Calu3 (cell line): ENCODE data around the gene TTC19. TPM values are rescaled to one million over a fixed set of nuclear protein-coding genes. Genes with fewer than 3 reads are reported as not detected.
"Not testable (repeated sequence)": the region's sequence is repeated elsewhere in the genome, so short reads cannot be mapped to it uniquely, and the experiment has no call there.

Source experiments
- BruUV-seq: library from RNA; stranded (reverse); fragments of 400-500 nt; replicated peaks from 2 replicates; lab custom pipeline; 2021; lab: Mats Ljungman, UMichigan
- CTCF ChIA-PET: fragments of 300-600 bp; sonication (Branson Sonifier 250); formaldehyde crosslinking; loops from one replicate; lab custom pipeline; 2022; ENCODE audit warnings: antibody characterized with exemption; lab: Charles Lee
- DNase-seq: peaks from one replicate; pipeline ENCODE4 v3.0.0; 2022
- H3K27ac Mint-ChIP-seq: one replicate; pipeline ENCODE4 v1.8.0; 2022; ENCODE audit warnings: mixed read lengths; ENCODE audit not compliant: unreplicated experiment
- H3K27me3 Mint-ChIP-seq: one replicate; pipeline ENCODE4 v1.8.0; 2022; ENCODE audit warnings: mixed read lengths; ENCODE audit not compliant: unreplicated experiment
- H3K36me3 Mint-ChIP-seq: one replicate; pipeline ENCODE4 v1.8.0; 2022; ENCODE audit warnings: mild to moderate bottlenecking, moderate library complexity, mixed read lengths; ENCODE audit not compliant: insufficient read depth, unreplicated experiment
- H3K4me1 Mint-ChIP-seq: one replicate; pipeline ENCODE4 v1.8.0; 2022; ENCODE audit warnings: mild to moderate bottlenecking, low read depth, mixed read lengths; ENCODE audit not compliant: unreplicated experiment
- H3K4me3 Mint-ChIP-seq: one replicate; pipeline ENCODE4 v1.8.0; 2022; ENCODE audit warnings: mild to moderate bottlenecking, low read depth, moderate library complexity, mixed read lengths; ENCODE audit not compliant: unreplicated experiment
- H3K9me3 Mint-ChIP-seq: one replicate; pipeline ENCODE4 v1.8.0; 2022; ENCODE audit warnings: low read depth, mixed read lengths; ENCODE audit not compliant: unreplicated experiment
- intact Hi-C: fragments of 100-400 bp; cut with micrococcal nuclease; formaldehyde crosslinking; loops from one replicate; pipeline ENCODE4 v1.10.0; 2022; ENCODE audit not compliant: unreplicated experiment
- total RNA-seq: library from RNA; stranded (reverse); gene quantifications from 2 replicates; pipeline ENCODE4 v1.2.3, GENCODE V29; 2022
- TF ChIP-seq, protein P1 (sequence below): fragments of 200-600 bp; IDR thresholded peaks from one replicate; pipeline ENCODE4 v1.8.0; 2022; ENCODE audit warnings: antibody characterized with exemption; ENCODE audit not compliant: unreplicated experiment

Gene TTC19
- total RNA-seq, 1 experiment from 2014 or later = 30.3 TPM

DNA sequence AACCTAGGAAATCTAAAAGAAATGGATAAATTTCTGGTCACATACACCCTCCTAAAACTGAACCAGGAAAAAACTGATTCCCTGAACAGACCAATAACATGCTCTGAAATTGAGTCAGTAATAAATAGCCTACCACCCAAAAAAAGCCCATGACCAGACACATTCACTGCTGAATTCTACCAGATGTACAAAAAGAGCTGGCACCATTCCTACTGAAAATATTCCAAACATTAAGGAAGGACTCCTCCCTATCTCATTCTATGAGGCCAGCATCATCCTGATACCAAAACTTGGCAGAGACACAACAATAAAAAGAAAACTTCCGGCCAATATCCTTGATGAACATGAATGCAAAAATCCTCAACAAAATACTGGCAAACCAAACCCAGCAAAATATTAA, 52.9 kb downstream of the TTC19 start:
- CTCF ChIA-PET = no interaction called here
- Mint-ChIP-seq H3K36me3 (peaks cover 43% of the 10 kb centered on the region), H3K27me3 (no peaks in the 10 kb centered on the region), H3K9me3 (no peaks in the 10 kb centered on the region), H3K4me1 (peaks cover 10% of the 10 kb centered on the region), H3K4me3 (no peak overlapping the region), H3K27ac (no peak overlapping the region)
- DNase-seq = no peak
- BruUV-seq = no TSS peak
- TF ChIP-seq, protein P1, sequence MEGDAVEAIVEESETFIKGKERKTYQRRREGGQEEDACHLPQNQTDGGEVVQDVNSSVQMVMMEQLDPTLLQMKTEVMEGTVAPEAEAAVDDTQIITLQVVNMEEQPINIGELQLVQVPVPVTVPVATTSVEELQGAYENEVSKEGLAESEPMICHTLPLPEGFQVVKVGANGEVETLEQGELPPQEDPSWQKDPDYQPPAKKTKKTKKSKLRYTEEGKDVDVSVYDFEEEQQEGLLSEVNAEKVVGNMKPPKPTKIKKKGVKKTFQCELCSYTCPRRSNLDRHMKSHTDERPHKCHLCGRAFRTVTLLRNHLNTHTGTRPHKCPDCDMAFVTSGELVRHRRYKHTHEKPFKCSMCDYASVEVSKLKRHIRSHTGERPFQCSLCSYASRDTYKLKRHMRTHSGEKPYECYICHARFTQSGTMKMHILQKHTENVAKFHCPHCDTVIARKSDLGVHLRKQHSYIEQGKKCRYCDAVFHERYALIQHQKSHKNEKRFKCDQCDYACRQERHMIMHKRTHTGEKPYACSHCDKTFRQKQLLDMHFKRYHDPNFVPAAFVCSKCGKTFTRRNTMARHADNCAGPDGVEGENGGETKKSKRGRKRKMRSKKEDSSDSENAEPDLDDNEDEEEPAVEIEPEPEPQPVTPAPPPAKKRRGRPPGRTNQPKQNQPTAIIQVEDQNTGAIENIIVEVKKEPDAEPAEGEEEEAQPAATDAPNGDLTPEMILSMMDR = no peak
- intact Hi-C loops = no loop called here

DNA sequence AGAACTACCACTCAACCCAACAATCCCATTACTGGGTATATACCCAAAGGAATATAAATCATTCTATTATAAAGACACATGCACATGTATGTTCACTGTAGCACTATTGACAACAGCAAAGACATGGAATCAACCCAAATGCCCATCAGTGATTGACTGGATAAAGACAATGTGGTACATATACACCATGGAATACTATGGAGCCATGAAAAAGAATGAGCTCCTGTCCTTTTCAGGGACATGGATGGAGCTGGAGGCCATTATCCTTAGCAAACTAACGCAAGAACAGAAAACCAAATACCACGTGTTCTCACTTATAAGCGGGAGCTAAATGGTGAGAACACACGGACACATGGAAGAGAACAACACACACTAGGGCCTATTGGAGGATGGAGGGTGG, 55.5 kb downstream of the TTC19 start:
- H3K36me3 Mint-ChIP-seq = peaks cover 45% of the 10 kb centered on the region
- H3K27me3 Mint-ChIP-seq, DNase-seq, H3K4me3 Mint-ChIP-seq, CTCF ChIA-PET, H3K27ac Mint-ChIP-seq, H3K9me3 Mint-ChIP-seq, intact Hi-C loops, H3K4me1 Mint-ChIP-seq, BruUV-seq: not testable (repeated sequence)

DNA sequence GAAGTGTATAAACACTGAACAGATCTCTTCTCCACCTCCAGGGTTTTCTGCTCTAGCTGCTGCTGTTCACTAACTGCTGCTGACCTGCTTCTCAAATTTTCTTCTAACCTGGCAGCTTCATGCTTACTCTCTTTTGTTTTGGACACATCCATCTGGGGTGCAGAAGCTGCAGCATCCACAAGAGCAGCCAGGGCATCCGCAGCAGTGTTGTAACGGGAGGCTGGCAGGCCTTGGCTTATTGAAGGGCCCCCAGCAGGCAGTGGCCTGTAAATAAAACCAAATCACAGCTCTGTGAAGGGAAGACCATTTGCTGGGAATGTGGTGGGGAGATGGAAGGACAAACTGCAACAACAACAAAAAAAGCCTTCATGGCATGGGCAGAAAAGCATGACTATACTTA, 62.0 kb downstream of the TTC19 start:
- no TSS peak for BruUV-seq
- TF ChIP-seq, protein P1 = no peak
- H3K36me3 Mint-ChIP-seq = peaks cover 25% of the 10 kb centered on the region
- H3K4me1 Mint-ChIP-seq = no peaks in the 10 kb centered on the region
- no peak overlapping the region for H3K27ac Mint-ChIP-seq
- no peak overlapping the region for H3K4me3 Mint-ChIP-seq
- CTCF ChIA-PET = no interaction called here
- no peak for DNase-seq
- no peaks in the 10 kb centered on the region for H3K27me3 Mint-ChIP-seq
- intact Hi-C loops = no loop called here
- no peaks in the 10 kb centered on the region for H3K9me3 Mint-ChIP-seq

DNA sequence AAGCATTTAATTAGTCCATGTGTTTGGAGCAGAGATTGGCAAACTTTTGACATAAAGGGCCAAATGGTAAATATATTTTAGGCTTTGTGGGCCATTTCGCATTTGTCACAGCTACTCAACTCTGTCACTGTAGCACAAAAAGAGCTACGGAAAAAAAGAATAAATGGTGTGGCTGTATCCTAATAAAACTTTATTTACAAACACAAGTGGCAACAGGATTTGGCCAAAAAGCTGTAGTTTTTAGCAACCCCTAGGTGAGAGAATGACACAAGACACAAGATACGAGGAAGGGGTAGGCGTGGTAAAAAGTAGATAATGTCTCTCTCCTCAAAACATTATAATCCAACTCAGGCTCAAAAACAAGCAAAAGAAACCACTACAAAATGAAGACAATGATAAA, 66.5 kb downstream of the TTC19 start:
- no peaks in the 10 kb centered on the region for H3K4me1 Mint-ChIP-seq
- H3K9me3 Mint-ChIP-seq = no peaks in the 10 kb centered on the region
- no peak for DNase-seq
- H3K27ac Mint-ChIP-seq = no peak overlapping the region
- no peaks in the 10 kb centered on the region for H3K27me3 Mint-ChIP-seq
- intact Hi-C loops = no loop called here
- H3K4me3 Mint-ChIP-seq = no peak overlapping the region
- H3K36me3 Mint-ChIP-seq = peaks cover 32% of the 10 kb centered on the region
- TF ChIP-seq, protein P1 = no peak
- CTCF ChIA-PET = interaction anchor here (0.6 kb wide), 1 partner anchor 249 kb away, joined by 4 read pairs; no protein-coding TSS in a partner anchor
- no TSS peak for BruUV-seq

DNA sequence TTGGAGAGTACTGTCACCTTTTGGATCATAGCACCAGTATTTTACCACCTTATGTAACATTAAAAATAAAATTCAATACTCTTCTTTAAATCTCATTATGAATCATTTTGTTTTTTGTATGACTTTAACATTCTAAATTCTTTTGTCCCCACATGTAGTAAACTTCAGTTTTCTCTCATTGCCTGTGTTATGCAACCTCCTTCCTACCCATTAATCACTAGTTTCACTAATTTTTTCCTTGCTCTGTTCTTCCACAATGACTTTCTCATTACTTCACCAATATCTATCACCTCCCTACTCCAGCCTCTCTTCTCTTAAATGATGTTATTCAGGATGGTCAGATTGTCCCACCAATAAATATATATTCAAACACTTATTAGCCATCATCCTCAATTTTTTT, 68.7 kb downstream of the TTC19 start:
- Mint-ChIP-seq H3K36me3 (peaks cover 27% of the 10 kb centered on the region), H3K4me1 (no peaks in the 10 kb centered on the region), H3K27me3 (no peaks in the 10 kb centered on the region), H3K4me3 (no peak overlapping the region), H3K27ac (peak overlapping the region; percentile 12), H3K9me3 (no peaks in the 10 kb centered on the region)
- CTCF ChIA-PET = no interaction called here
- no TSS peak for BruUV-seq
- no peak for DNase-seq
- TF ChIP-seq, protein P1 = no peak
- intact Hi-C loops = no loop called here
